Neural cell (in vitro differentiated cells): ENCODE results near the gene BFSP1.

Experiments
- EZH2 ChIP-seq: fragments of 200-600, 300-800 bp; shearing (Covaris generic), sonication (generic); IDR thresholded peaks from 2 replicates; pipeline ENCODE4 v1.6.1; 2014; ENCODE audit warnings: antibody characterized with exemption, low read length, borderline replicate concordance, mild to moderate bottlenecking; ENCODE audit not compliant: insufficient read depth, poor library complexity, severe bottlenecking
- MXI1 ChIP-seq: fragments of 450-650 bp; conservative IDR thresholded peaks from 2 replicates; pipeline ENCODE4 v1.6.1; 2014; ENCODE audit warnings: antibody characterized with exemption, mild to moderate bottlenecking; ENCODE audit not compliant: poor library complexity, severe bottlenecking
- POLR2AphosphoS5 ChIP-seq: IDR thresholded peaks from 2 replicates; pipeline ENCODE4 v1.6.1; 2012
- RAD21 ChIP-seq: fragments of 450-650 bp; conservative IDR thresholded peaks from 2 replicates; pipeline ENCODE4 v1.6.1; 2014; ENCODE audit warnings: antibody characterized with exemption, mild to moderate bottlenecking, moderate library complexity
- SMC3 ChIP-seq: fragments of 450-650 bp; conservative IDR thresholded peaks from 2 replicates; pipeline ENCODE4 v1.6.1; 2014; ENCODE audit warnings: antibody characterized with exemption, mild to moderate bottlenecking, moderate library complexity; ENCODE audit not compliant: poor library complexity
- TAF1 ChIP-seq: IDR thresholded peaks from 2 replicates; pipeline ENCODE4 v1.6.1; 2012; ENCODE audit warnings: low read depth
- TF ChIP-seq, protein P1 (sequence below): IDR thresholded peaks from 2 replicates; pipeline ENCODE4 v1.6.1; 2012; ENCODE audit warnings: borderline replicate concordance
- TF ChIP-seq, protein P2 (sequence below): fragments of 450-650 bp; IDR thresholded peaks from 2 replicates; pipeline ENCODE4 v1.5.1; 2014; ENCODE audit warnings: antibody characterized with exemption, mild to moderate bottlenecking, moderate library complexity; ENCODE audit not compliant: poor library complexity, severe bottlenecking

DNA sequence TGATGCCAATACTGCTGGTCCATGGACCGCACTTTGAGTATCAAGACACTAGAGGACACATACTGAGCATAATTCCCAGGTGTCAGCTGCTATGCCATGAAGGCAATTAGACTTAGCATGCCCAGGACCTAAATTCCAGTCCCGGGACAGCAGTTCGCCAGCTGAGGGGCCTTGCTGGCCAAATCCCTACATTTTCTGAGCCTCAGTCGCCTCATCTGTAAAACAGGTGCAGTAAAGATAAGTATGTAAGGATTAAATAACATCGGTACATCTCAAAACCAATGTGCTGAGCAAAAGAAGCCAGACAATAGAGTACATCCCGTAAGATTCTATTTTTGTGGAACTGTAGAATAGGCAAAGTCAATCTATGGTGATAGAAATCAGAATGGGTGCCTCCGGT, 1.0 kb downstream of the BFSP1 start:
- TF ChIP-seq, protein P1, sequence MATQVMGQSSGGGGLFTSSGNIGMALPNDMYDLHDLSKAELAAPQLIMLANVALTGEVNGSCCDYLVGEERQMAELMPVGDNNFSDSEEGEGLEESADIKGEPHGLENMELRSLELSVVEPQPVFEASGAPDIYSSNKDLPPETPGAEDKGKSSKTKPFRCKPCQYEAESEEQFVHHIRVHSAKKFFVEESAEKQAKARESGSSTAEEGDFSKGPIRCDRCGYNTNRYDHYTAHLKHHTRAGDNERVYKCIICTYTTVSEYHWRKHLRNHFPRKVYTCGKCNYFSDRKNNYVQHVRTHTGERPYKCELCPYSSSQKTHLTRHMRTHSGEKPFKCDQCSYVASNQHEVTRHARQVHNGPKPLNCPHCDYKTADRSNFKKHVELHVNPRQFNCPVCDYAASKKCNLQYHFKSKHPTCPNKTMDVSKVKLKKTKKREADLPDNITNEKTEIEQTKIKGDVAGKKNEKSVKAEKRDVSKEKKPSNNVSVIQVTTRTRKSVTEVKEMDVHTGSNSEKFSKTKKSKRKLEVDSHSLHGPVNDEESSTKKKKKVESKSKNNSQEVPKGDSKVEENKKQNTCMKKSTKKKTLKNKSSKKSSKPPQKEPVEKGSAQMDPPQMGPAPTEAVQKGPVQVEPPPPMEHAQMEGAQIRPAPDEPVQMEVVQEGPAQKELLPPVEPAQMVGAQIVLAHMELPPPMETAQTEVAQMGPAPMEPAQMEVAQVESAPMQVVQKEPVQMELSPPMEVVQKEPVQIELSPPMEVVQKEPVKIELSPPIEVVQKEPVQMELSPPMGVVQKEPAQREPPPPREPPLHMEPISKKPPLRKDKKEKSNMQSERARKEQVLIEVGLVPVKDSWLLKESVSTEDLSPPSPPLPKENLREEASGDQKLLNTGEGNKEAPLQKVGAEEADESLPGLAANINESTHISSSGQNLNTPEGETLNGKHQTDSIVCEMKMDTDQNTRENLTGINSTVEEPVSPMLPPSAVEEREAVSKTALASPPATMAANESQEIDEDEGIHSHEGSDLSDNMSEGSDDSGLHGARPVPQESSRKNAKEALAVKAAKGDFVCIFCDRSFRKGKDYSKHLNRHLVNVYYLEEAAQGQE, result no peak
- TF ChIP-seq, protein P2, sequence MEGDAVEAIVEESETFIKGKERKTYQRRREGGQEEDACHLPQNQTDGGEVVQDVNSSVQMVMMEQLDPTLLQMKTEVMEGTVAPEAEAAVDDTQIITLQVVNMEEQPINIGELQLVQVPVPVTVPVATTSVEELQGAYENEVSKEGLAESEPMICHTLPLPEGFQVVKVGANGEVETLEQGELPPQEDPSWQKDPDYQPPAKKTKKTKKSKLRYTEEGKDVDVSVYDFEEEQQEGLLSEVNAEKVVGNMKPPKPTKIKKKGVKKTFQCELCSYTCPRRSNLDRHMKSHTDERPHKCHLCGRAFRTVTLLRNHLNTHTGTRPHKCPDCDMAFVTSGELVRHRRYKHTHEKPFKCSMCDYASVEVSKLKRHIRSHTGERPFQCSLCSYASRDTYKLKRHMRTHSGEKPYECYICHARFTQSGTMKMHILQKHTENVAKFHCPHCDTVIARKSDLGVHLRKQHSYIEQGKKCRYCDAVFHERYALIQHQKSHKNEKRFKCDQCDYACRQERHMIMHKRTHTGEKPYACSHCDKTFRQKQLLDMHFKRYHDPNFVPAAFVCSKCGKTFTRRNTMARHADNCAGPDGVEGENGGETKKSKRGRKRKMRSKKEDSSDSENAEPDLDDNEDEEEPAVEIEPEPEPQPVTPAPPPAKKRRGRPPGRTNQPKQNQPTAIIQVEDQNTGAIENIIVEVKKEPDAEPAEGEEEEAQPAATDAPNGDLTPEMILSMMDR, result no peak
- TF ChIP-seq TAF1 (no peak), EZH2 (no peak), MXI1 (no peak), RAD21 (no peak), POLR2AphosphoS5 (no peak), SMC3 (no peak)
